ENCODE measurements around the gene LDLR.
"Not testable (repeated sequence)": the region's sequence is repeated elsewhere in the genome, so short reads cannot be mapped to it uniquely, and the experiment has no call there.

LDLR gene

DNA sequence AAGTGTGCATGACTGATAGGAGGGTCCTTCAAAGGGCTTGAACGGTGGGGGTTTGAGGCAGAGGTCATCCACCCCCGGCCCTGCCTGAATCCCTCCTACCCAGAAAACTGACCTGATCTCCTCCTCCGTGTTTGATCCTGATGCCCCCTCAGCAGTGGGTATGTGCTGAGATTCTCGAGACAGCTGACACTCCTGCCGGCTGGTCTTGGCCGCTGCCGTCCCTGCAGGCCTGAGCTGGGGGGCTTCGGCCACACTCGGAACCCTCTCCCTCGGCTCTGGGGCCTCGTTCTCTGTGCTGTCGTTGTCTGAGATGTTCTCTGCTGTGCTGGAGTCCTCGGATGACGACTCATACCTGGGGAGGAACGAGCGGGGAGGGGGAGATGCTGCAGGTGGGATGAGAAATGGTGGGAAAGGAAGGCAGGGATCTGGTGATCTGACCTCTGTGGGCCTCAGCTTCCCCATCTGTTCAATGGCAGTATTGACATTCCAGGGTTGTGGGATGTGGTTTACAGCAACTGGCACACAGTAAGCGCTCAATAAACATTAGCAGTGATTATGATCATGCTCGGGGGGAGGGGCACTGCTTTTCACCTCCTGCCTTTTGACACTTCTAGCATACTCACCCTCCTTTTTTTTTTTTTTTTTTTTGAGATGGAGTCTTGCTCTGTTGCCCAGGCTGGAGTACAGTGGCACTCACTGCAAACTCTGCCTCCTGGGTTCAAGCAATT lies 87.4 kb downstream of the LDLR start:
- no peak for DNase-seq

DNA sequence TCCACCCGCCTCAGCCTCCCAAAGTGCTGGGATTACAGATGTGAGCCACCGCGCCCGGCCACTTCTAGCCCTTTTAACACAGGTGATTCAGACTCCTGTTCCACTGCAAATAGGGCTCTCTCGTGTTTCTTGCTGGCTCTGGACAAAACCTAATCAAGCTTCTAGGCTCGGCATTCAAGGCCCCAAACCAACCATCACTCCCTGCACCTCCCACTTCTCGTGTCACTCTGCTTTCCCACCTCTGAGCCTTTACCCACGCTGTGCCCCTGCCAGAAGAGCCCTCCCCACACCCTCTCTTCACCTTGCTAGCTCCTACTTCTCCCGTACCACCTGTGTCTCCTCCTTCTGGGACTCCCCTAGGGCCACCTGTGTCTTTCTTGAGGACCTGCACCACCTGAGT lies 88.3 kb downstream of the LDLR start:
- DNase-seq = no peak

DNA sequence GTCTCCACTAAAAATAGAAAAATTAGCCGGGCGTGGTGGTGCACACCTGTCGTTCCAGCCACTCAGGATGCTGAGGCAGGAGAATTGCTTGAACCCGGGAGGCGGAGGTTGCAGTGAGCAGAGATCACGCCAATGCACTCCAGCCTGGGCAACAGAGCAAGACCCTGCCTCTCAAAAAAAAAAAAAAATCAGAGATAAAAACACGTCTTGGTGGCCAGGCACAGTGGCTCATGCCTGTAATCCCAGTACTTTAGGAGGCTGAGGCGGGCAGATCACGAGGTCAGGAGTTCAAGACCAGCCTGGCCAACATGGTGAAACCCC lies 89.8 kb downstream of the LDLR start:
- DNase-seq = not testable (repeated sequence)

DNA sequence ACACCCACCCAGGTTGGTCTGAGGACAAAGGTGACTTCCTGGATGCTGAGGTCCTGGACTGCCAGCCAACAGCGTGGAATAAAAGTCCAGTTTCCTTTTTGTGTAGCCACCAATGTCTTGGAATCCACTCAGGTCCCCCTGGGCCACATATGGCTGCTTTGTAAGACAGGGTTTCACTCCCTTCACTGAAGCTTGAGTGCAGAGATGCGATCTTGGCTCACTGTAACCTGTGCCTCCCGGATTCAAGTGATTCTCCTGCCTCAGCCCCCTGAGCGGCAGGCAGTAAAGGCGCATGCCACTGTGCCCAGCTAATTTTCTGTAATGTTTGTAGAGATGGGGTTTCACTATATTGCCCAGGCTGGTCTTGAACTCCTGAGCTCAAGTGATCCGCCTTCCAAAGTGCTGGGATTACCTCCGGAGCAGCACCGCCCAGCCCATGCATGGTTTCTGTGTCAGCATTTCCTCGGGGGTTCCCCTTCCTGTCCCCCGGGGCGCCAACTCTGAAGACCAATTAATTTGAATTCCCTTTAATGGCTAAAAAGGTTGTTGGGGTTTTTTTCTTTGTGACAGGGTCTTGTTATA lies 90.5 kb downstream of the LDLR start:
- no peak for DNase-seq

DNA sequence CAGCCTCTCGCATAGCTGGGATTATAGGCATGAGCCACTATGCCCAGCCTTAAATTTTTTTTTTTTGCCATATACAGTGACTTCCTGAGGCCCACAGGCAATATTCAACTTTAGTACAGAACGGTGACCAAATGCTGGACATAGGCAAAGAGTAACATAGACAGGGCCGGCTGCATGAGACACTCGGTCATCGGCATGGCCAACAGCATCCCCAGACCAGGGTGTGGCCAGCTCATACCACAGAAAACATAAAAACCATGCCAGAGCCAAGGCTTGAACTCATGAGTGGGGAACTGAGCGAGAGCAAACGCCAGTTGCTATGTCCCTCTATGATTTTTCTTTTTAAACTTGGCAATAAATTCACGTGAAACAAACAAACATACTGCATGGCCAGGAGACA lies 91.1 kb downstream of the LDLR start:
- no peak for DNase-seq

DNA sequence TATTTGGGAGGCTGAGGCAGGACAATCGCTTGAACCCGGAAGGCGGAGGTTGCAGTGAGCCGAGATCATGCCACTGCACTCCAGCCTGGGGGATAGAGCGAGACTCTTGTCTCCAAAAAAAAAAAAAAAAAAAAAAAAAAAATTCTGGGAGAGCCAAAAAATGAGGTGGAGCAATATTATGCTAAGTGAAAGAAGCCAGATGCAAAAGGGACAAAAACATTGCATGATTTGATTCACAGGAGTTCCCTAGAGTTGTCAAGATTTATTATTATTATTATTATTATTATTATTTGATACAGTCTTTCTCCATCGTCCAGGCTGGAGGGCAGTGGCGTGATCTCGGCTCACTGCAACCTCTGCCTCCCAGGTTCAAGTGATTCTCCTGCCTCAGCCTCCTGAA lies 91.7 kb downstream of the LDLR start:
- DNase-seq = not testable (repeated sequence)

DNA sequence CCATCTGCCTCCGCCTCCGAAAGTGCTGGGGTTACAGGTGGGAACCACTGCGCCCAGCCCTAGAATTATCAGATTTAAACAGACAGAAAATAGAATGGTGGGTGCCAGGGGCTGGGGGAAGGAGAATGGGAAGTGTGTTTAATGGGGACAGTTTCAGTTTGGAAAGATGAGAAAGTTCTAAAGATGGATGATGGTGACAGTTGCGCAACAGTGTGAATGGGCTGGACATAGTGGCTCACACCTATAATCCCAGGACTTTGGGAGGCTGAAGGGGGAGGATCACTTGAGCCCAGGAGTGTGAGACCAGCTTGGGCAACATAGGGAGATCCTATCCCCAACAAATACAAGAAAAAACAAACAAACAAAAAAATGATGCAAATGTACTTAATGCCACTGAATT lies 92.2 kb downstream of the LDLR start:
- no peak for DNase-seq

Data from DMS79 treated with DMSO at 0.1 percent for 48 hours (cell line).